ENCODE measurements around the gene VAT1L. TPM values are rescaled to one million over a fixed set of nuclear protein-coding genes. Genes with fewer than 3 reads are reported as not detected.

The VAT1L gene
- total and polyA plus RNA-seq, 4 donors, result 0.17 to 0.98 (median 0.26) TPM

GRCh38 chr16:77898671-77899211, 110.4 kb downstream of the VAT1L start:
- Histone ChIP-seq H3K9ac (ENCODE audit: low read depth in 1 of 2, low read length in 2 of 2) (no peak overlapping the region), H3K36me3 (ENCODE audit: control insufficient read depth in 4 of 4, insufficient read depth in 3 of 4, low read depth in 1 of 4, low read length in 3 of 4) (no peaks in the 10 kb centered on the region), H3K4me1 (ENCODE audit: control insufficient read depth in 4 of 4, insufficient read depth in 4 of 4, low read length in 3 of 4) (peaks cover 0 to 6% (median 0%) of the 10 kb centered on the region in 4 donors), H3K4me3 (ENCODE audit: low read depth in 1 of 3, low read length in 3 of 3) (no peak overlapping the region), H3K9me3 (ENCODE audit: control insufficient read depth in 4 of 4, low read length in 3 of 4) (no peaks in the 10 kb centered on the region), H3K27me3 (ENCODE audit: control insufficient read depth in 4 of 4, insufficient read depth in 4 of 4, low read length in 3 of 4) (no peaks in the 10 kb centered on the region), H3K27ac (ENCODE audit: low read depth in 1 of 2, low read length in 2 of 2) (no peak overlapping the region)
- TF ChIP-seq SP1 (IDR thresholded peaks at IDR 0.05) (no peak), EGR1 (IDR thresholded peaks at IDR 0.05; ENCODE audit: low read depth in 2 of 2) (no peak), HNF4G (IDR thresholded peaks at IDR 0.05) (no peak), MAX (IDR thresholded peaks at IDR 0.05) (no peak), FOXA2 (IDR thresholded peaks at IDR 0.05) (no peak), GABPA (IDR thresholded peaks at IDR 0.05 in 1 of 2, conservative IDR thresholded peaks at IDR 0.05 in 1 of 2) (no peak), JUND (IDR thresholded peaks at IDR 0.05) (no peak), ZBTB33 (IDR thresholded peaks at IDR 0.05) (no peak), NR2F2 (IDR thresholded peaks at IDR 0.05) (no peak), RAD21 (IDR thresholded peaks at IDR 0.05) (no peak), HNF4A (conservative IDR thresholded peaks at IDR 0.05) (no peak), RXRA (IDR thresholded peaks at IDR 0.05) (no peak), FOXA1 (IDR thresholded peaks at IDR 0.05) (no peak), TAF1 (conservative IDR thresholded peaks at IDR 0.05) (no peak)
- WGBS, result 73% methylated on average over 2 of the region's 2 CpGs
- no peak for DNase-seq (ENCODE audit: low spot score)

- DNase-seq (ENCODE audit: low spot score), result no peak
- Histone ChIP-seq H3K4me1 (ENCODE audit: control insufficient read depth in 4 of 4, insufficient read depth in 4 of 4, low read length in 3 of 4) (peaks cover 0 to 6% (median 0%) of the 10 kb centered on the region in 4 donors), H3K9me3 (ENCODE audit: control insufficient read depth in 4 of 4, low read length in 3 of 4) (no peaks in the 10 kb centered on the region), H3K27me3 (ENCODE audit: control insufficient read depth in 4 of 4, insufficient read depth in 4 of 4, low read length in 3 of 4) (peaks cover 0 to 2% (median 0%) of the 10 kb centered on the region in 4 donors), H3K9ac (ENCODE audit: low read depth in 1 of 2, low read length in 2 of 2) (no peak overlapping the region), H3K36me3 (ENCODE audit: control insufficient read depth in 4 of 4, insufficient read depth in 3 of 4, low read depth in 1 of 4, low read length in 3 of 4) (no peaks in the 10 kb centered on the region), H3K4me3 (ENCODE audit: low read depth in 1 of 3, low read length in 3 of 3) (no peak overlapping the region), H3K27ac (ENCODE audit: low read depth in 1 of 2, low read length in 2 of 2) (no peak overlapping the region)
- 77% methylated on average over 3 of the region's 3 CpGs for WGBS
- no peak for TF ChIP-seq ZBTB33 (IDR thresholded peaks at IDR 0.05)
- TF ChIP-seq REST (IDR thresholded peaks at IDR 0.05), result no peak
- no peak for TF ChIP-seq YY1 (IDR thresholded peaks at IDR 0.05)
- TF ChIP-seq RXRA (IDR thresholded peaks at IDR 0.05), result no peak
- TF ChIP-seq JUND (IDR thresholded peaks at IDR 0.05), result no peak
- TF ChIP-seq SP1 (IDR thresholded peaks at IDR 0.05), result no peak
- no peak for TF ChIP-seq ATF3 (IDR thresholded peaks at IDR 0.05)
- TF ChIP-seq EGR1 (IDR thresholded peaks at IDR 0.05; ENCODE audit: low read depth in 2 of 2), result no peak
- no peak for TF ChIP-seq FOXA2 (IDR thresholded peaks at IDR 0.05)
- TF ChIP-seq RAD21 (IDR thresholded peaks at IDR 0.05), result no peak
These were observed 111.1 kb downstream of the VAT1L start for GRCh38 chr16:77899416-77899815.
